Ammon's horn (tissue), 1 donor: ENCODE results near the gene UACA.

Source experiments
- DNase-seq: peaks from one replicate; pipeline ENCODE4 v3.0.0-alpha.2; 2016; ENCODE audit warnings: low spot score

UACA gene

DNA sequence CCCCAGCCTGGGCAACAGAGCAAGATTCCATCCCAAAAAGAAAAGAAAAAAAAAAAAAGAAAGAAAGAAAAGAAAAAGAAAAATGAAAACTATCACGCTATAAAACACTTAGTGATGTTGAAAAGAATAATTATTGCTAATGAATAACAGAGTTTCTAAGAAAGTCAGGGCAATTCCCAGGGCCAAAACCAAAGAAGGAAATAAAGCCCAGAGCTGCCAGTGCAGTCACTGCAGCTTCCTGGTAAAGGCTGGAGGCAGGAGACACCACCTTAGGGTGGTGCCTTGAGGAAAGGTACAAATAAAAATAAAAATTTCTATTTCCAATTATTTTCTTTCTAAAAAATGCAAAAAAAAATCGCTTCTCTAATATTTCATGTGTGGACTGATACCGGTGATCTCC, 19.7 kb upstream of the UACA start:
- DNase-seq: no peak

GRCh38 chr15:70781236-70781635, 17.9 kb upstream of the UACA start:
- no peak for DNase-seq

- no peak for DNase-seq
Observed at GRCh38 chr15:70778258-70779076, 15.1 kb upstream of the UACA start.

DNA sequence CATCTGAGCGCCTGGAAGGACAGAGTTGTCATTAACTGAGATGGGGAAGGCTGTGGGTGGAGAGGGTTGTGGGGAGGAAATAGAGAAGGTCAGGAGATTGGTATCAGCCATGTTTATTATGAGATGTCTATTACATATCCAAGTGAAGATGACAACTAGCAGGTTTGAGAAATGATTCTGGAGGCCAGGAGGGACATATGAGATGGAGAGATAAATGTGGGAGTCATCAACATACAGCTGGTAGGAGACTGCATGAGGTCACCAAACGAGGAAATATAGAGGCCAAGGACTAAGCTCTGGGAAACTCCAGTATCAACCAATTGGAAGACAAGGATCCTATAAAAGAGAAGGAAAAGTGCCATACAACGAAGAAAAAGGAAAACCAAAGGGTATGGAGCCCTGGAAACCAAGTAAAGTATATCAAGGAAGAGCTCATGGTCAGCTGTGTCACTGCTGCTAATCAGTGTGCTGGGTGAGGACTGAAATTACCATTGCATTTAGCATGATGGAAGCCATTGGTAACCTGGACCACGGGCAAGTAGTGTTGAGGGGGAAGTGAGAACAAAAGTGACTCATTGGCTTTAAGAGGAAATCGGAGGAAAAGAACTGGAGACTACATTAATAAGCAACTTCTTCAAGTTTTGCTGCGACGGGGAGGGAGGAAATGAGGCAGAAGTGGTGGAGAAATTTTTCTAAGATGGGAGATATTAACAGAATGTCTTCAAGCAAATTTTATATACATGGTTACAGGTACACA, 14.0 kb upstream of the UACA start:
- DNase-seq: no peak

- no peak for DNase-seq
Observed at GRCh38 chr15:70775160-70775559, 11.8 kb upstream of the UACA start.

DNA sequence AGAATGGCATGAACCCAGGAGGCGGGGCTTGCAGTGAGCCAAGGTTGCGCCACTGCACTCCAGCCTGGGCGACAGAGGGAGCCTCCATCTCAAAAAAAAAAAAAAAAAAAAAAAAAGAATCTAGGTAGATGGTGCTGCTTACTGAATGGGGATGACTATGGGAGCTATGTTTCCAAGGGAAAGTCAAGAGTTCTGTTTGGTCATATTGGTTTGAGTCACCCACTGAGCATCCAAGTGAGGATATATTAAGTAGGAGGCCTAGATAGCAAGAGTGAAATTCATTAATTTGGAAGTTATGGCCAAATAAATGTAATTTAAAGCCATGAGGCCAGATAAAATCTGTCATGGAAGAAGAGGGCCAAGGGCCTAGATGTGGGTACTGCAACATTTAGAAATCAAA, 9.0 kb upstream of the UACA start:
- no peak for DNase-seq

DNA sequence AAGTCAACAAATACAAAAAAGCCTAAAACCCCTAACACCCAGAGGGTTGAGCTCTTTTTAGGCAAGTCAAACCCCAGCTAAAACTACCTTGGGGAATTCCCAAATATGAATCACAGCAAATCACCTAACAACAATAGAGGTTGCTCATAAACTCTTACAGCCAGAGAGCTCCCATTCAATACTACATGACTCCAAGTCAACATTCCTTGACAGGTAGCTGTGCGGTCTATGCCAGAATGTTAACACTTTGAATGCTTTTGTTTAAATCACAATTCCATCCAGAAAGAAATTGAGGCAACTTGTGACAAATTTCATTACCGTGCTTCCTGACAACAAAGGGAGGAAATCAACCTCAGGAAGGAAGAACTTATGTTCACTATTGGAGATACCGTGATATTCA, 7.5 kb upstream of the UACA start:
- no peak for DNase-seq

DNA sequence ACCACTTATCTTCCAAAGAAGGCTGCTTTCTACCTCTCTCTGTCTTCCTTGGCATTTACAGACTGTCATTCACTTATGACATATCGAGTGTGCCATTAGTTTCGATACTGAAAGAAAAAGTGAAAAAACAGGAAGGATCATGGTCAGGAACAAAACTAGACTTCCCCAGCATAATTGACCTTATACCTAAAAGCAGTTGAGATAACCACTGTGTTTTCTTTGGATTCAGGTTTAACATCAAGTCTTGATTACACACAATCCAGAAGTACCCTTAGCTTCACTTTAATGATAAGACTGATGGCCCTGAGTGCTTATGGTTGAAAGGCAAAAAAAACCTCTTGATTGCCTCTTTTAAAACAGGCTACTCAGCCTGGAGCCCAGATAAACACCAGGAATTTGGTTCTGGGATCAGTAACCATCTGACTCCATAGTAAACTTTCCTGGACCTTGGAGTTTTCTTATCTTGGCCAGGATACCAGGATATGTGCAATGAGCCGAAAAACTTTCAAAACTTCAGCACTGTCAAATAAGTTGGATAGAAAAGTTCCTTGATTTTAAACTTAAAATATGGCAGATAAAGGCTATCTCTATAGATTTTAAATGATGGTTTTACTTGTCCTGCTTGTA, 5.0 kb upstream of the UACA start:
- no peak for DNase-seq

GRCh38 chr15:70767667-70768066, 4.3 kb upstream of the UACA start:
- DNase-seq: no peak

GRCh38 chr15:70766597-70766996, 3.2 kb upstream of the UACA start:
- DNase-seq: no peak

GRCh38 chr15:70765504-70766281, 2.3 kb upstream of the UACA start:
- DNase-seq: no peak

GRCh38 chr15:70763950-70764730, 782 bp upstream of the UACA start:
- DNase-seq: no peak

GRCh38 chr15:70762469-70763119, 764 bp downstream of the UACA start:
- DNase-seq: no peak

GRCh38 chr15:70761931-70762468, 1.4 kb downstream of the UACA start:
- no peak for DNase-seq

DNA sequence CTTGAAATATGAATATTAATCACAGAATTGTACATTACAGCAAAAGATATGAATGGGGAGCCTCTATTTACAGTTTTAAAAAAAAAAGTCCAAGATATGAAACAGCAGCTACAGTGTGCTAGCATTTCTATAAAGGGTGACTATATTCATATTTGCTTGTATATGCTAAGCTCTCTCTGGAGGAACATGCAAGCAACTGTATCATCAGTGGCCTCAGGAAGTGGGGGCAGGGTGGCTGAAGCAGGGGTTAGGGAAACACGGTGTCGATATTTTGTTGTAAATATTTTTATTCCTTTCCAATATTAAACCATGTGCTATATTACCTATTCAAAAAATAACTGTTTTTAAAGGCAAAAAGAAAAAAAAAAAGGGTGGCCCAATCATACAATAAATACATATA, 2.3 kb downstream of the UACA start:
- no peak for DNase-seq

DNA sequence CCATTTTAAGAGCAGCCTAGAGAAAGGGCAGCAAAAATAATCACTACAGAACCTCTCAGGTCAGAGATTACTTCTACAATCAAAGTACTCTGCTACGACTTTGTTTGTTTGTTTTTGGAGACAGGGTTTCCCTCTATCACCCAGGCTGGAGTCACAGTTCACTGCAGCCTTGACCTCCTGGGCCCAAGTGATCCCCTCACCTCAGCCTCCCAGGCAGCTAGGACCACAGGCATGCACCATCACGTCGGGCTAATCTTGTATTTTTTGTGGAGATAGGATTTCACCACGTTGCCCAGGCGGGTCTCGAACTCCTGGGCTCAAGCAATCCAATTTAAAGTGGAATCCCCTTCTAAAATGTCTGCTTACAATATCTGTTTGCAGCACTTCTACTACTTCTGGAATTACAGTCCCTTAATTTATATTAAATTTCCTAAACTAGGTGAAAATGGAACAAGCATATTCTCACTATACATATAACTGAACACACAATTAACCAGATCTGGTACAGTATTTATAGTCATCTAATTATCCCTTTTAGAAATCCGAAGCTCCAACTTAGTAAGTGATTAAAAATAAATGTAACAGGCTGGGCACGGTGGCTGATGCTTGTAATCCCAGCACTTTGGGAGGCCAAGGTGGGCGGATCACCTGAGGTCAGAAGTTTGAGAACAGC, 4.4 kb downstream of the UACA start:
- DNase-seq: no peak

DNA sequence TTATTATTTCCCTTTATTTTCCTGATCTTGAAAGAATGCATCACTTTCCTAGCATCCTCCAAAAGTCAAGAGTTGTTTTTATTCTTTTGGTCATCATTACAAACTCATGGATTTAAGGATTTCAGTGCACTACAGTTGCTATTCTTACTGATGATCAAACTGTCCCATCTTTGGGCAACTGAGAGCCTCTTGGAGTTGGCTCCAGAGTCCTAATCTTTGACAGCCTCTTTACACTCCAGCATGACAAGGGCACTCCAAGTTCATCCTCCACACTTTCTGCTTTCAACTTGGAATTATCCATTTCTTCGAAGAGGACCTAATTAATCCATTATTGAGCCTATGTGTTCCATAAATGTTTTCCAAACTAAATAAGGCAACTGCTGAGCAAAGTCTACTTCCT, 5.7 kb downstream of the UACA start:
- no peak for DNase-seq

DNA sequence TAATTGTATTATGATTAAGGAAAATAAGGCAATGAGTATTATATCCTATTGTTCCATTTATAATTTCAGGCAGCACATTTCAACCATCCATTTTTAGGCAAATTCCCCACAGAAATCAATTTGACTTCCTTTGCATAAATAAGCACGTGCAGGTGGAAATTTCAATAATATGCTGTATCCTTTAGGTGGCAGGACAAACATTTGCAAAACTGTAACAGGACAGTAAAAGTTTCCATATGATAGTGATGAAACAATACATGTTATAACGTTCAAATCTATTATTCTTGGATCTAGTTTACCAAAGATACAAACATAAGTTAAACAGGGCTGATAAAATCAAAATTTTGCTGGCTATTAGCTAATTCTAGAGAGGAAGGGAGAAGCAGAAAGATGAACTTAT, 8.5 kb downstream of the UACA start:
- DNase-seq: no peak

DNA sequence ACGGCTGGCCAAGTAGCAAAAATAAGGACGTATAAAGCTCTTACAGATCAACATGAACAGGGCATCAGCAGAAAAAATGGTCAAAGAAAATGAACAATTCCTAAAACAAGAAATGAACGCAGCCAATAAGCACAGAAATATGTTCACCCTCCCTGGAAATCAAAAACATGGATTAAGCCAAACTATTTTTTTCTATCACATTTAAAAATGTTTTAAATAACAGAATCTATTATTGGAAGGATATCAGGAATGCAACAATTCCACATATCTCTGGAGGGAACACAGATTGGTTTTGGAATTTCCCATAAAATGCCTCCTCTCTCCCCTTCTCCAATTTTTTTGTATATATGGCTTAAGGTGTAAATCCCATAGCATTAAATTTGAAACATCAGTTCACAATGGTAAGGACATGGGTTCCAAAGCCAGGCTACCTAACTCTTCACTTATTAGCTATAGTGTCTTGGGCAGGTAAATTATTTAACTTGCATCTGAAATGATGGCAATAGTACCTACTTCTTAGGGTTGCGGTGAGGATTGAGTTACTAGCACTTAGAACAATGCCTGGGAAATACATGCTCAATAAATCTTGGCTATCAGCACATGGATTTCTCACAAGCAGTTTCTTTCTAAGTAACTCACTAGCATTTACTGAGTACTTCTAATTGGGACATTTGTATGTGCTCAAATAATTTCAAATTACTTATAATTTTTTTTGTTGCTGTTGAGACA, 10.1 kb downstream of the UACA start:
- DNase-seq: no peak
